GM20000 (cell line): ENCODE results near the gene BBS9.

Source experiments
- DNase-seq: peaks from one replicate; pipeline ENCODE4 v3.0.0; 2012; ENCODE audit warnings: low spot score
- TF ChIP-seq, protein P1 (sequence below): IDR thresholded peaks from 2 replicates; pipeline ENCODE4 v1.5.1; 2012; ENCODE audit warnings: mild to moderate bottlenecking, control low read depth; ENCODE audit errors: extremely low read depth, missing control alignments

Gene BBS9

DNA sequence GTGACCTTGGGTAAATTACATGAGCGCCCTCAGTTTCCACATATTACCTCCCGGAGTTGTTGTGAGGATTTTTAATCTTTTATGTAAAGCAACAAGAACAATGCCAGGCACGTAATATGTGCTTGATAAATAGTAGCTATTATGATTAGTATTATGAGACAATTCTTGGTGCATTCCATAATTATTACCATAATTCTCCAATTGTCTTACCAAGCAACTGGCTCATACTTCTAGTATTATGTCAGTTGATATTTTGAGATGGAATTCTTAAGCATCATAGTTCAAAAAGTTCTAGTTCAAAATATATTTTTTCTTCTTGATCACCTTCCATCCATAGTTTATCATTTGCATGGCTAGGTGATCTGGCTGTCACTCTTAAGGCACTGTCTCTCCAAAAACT lies 259.0 kb downstream of the BBS9 start:
- TF ChIP-seq, protein P1, sequence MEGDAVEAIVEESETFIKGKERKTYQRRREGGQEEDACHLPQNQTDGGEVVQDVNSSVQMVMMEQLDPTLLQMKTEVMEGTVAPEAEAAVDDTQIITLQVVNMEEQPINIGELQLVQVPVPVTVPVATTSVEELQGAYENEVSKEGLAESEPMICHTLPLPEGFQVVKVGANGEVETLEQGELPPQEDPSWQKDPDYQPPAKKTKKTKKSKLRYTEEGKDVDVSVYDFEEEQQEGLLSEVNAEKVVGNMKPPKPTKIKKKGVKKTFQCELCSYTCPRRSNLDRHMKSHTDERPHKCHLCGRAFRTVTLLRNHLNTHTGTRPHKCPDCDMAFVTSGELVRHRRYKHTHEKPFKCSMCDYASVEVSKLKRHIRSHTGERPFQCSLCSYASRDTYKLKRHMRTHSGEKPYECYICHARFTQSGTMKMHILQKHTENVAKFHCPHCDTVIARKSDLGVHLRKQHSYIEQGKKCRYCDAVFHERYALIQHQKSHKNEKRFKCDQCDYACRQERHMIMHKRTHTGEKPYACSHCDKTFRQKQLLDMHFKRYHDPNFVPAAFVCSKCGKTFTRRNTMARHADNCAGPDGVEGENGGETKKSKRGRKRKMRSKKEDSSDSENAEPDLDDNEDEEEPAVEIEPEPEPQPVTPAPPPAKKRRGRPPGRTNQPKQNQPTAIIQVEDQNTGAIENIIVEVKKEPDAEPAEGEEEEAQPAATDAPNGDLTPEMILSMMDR, result no peak
- no peak for DNase-seq

DNA sequence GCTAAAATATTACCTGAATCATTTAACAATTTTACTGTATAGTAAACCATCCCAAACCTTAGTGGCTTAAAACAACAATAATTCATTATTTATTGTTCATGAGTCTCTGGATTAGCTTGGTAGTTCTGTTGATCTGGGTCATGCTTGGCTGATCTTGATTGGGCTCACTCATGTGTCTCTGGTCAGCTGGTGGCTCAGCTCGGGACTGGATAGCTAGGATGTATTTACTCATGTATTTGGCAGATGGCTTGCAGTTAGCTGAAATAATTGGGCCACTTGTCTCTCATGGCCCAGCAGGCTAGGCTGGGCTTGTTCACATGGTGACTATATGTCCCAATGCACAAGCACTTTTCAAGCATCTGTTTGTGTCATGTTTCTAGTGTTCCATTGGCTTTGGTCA lies 262.8 kb downstream of the BBS9 start:
- DNase-seq, result no peak
- TF ChIP-seq, protein P1, result no peak

DNA sequence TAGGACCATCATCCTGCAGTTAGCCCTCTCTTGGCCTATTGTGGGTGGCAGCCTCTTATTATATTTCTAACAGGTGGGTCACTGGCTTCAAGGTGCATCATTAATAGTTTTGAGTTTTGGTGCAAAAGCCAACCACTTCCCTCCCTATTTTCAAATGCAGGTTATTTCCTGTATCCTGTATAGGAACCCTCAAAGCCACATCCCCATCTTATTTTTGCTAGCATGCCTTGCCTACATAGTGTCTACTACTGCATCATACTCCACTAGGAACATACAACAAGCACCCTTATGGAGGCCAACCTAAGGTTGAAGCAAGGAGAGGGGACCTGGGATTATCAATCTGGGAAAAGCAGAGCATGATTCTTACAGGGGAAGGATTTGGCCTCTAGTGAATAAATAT lies 264.4 kb downstream of the BBS9 start:
- TF ChIP-seq, protein P1, result no peak
- no peak for DNase-seq

DNA sequence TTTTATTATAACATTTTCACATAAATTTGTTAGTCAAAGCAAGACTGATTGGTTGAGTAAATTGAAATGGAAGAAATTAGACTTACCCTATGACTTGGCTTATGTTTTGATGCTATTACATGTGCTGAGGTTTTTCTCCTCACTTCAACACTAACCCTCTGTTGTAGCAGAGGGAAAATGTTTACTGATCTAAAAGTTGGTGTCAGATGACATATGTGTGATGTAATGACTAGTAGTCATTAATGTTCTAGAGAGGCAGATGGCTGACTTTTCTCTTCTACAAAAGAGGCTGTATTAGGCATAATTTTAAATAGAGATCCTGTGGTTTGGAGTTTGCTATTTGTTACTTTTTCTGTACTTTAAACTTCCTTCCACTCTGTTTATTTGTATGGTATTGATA lies 266.0 kb downstream of the BBS9 start:
- DNase-seq, result no peak
- TF ChIP-seq, protein P1, result no peak

DNA sequence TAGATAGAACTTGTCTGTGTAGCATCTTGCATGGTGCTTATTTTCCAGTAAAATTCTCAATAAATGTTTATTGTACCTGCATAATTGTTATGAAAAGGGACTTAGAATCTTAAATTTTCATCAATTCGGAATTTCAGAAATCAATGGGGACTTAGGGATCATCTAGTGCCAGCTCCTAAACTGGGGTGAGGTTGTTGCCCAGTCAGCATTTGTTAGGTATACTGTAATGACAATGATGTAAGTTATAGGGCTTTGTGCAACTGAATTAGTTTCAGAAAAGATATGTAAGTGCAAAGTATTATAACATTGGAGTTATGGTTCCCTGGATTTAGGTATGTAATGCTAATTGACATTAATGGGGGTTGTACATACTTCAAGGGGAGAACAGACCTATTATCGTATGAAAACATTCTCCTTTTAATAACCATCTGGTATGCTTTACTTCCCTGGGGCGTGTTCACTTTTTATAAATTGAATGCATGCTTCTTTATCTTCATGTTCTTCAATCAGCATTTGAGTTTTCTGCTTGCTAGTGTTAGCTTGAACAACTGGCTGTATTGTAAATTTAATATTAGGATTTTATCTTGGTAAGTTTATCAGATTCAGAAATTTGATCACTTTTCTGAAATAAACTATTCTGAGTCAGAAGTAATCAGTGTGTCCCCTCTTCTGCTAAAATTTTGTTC lies 270.3 kb downstream of the BBS9 start:
- TF ChIP-seq, protein P1, result no peak
- DNase-seq, result no peak

DNA sequence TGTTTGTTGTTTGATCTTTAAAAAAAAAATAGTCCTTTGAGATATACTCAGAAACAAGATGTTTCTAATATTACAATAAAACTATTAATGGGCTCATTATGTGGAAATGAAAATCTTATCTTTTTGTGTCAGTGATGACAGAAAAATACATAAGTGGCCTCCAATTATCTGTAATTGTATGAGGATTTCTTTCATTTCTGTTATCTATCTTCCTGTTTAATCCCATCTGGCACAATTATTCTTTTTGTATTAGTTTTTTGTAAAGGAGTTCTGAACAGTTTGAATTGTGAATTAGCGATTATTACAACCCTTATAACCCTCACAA lies 270.8 kb downstream of the BBS9 start:
- DNase-seq, result no peak
- TF ChIP-seq, protein P1, result no peak

DNA sequence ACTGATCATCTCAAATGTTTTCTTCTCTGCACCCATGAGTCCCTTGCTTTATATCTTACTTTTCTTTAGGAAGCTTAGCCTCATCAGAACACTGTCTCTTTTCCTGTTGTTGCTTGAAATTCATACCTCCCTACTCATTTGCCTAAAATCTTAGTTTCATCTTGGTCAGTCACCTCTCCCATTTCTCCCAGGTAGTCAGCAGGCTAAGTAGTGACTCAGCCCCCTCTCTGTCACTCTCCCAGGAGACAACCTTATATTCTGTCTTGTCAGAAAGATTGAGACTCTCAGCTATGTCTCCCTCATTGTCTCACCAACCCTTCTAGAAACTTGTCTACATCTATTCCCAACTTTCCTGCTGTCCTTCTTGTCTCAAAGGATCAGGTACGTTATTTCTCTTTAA lies 280.9 kb downstream of the BBS9 start:
- TF ChIP-seq, protein P1, result no peak
- DNase-seq, result no peak
